ENCODE data around the gene POLR2F.
A peak's percentile ranks its signal among the peaks of the same experiment; 100 is the strongest.

Gene POLR2F

DNA sequence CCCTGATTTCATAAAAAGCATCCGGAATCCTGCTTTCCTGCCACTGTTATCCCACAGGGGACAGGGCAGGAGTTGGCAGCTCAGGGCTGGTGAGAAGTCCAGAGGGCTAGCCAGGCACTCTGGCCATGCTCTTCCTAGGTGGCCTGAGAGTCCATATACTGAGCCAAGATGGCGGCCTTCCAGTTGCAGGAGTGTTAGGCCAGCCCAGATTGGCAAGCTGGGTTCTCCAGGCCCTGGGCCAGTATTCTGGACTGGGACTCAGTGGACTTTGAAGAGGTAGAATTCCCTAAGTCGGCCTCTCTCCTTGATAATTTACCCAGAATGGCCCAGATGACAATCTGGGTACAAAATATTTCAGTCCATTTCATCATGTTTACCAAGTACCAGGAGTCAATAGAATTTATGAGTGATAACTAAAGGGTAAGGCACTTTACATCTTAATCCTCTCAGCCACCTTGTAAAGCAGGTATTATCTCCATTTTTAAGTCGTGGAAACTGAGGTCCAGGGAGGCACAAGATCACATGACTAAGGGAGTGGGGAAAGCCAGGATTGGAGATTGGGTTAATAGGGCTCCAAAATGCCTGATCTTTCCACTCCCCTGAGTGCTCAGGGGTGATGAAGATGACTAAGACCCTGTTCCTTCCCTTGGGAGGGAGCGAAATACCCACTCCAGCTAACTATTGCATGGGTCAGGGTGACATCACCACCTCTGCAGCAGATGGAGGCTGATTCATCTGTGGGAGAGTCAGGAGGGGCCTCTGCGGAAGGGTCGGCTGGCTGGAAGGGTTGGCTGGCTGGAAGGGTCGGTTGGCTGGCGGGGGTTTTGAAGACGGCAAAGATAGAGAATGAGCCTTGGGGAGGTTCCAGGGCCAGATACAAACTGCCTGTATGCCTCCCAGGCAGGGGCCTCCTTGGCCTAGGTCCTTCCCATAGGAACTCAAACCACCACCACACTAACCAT lies 48.6 kb upstream of the POLR2F start (continued):
- TF ChIP-seq ZSCAN18 (tag by site-specific recombination; IDR thresholded peaks at IDR 0.05) (no peak), ZNF354C (tag by site-specific recombination; IDR thresholded peaks at IDR 0.05; ENCODE audit: borderline replicate concordance, low read depth) (no peak), ZNF560 (tag by site-specific recombination; IDR thresholded peaks at IDR 0.05; ENCODE audit: borderline replicate concordance) (no peak), ZNF324 (tag by site-specific recombination; IDR thresholded peaks at IDR 0.05) (peak; percentile 97), ZFP37 (tag by site-specific recombination; IDR thresholded peaks at IDR 0.05) (peak; percentile 91; the same call in 1 of the 2 replicates), ZNF146 (tag by site-specific recombination; IDR thresholded peaks at IDR 0.05) (no peak), BCL11A (tag by site-specific recombination; IDR thresholded peaks at IDR 0.05; ENCODE audit: low read depth) (peak; percentile 82; the same call in 1 of the 2 replicates), ZNF133 (tag by site-specific recombination; IDR thresholded peaks at IDR 0.05) (no peak), AEBP2 (tag by site-specific recombination; IDR thresholded peaks at IDR 0.05; ENCODE audit: borderline replicate concordance) (no peak), ZNF837 (tag by site-specific recombination; IDR thresholded peaks at IDR 0.05) (no peak), ZNF19 (tag by site-specific recombination; IDR thresholded peaks at IDR 0.05; ENCODE audit: low read depth) (no peak), ZNF670 (tag by site-specific recombination; IDR thresholded peaks at IDR 0.05; ENCODE audit: low read depth) (no peak), ZNF600 (tag by site-specific recombination; IDR thresholded peaks at IDR 0.05) (0 out of 2 replicates have a peak, but pooled peaks have one; percentile 44), SALL2 (tag by site-specific recombination; IDR thresholded peaks at IDR 0.05; ENCODE audit: borderline replicate concordance) (no peak), ZNF48 (tag by site-specific recombination; IDR thresholded peaks at IDR 0.05) (no peak), ZBTB21 (tag by site-specific recombination; IDR thresholded peaks at IDR 0.05) (peak; percentile 91)
- TF ChIP-seq, protein P1, sequence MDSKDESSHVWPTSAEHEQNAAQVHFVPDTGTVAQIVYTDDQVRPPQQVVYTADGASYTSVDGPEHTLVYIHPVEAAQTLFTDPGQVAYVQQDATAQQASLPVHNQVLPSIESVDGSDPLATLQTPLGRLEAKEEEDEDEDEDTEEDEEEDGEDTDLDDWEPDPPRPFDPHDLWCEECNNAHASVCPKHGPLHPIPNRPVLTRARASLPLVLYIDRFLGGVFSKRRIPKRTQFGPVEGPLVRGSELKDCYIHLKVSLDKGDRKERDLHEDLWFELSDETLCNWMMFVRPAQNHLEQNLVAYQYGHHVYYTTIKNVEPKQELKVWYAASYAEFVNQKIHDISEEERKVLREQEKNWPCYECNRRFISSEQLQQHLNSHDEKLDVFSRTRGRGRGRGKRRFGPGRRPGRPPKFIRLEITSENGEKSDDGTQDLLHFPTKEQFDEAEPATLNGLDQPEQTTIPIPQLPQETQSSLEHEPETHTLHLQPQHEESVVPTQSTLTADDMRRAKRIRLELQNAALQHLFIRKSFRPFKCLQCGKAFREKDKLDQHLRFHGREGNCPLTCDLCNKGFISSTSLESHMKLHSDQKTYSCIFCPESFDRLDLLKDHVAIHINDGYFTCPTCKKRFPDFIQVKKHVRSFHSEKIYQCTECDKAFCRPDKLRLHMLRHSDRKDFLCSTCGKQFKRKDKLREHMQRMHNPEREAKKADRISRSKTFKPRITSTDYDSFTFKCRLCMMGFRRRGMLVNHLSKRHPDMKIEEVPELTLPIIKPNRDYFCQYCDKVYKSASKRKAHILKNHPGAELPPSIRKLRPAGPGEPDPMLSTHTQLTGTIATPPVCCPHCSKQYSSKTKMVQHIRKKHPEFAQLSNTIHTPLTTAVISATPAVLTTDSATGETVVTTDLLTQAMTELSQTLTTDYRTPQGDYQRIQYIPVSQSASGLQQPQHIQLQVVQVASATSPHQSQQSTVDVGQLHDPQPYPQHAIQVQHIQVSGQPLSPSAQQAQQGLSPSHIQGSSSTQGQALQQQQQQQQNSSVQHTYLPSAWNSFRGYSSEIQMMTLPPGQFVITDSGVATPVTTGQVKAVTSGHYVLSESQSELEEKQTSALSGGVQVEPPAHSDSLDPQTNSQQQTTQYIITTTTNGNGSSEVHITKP (tag by site-specific recombination; IDR thresholded peaks at IDR 0.05) = peak; percentile 96
- TF ChIP-seq, protein P2, sequence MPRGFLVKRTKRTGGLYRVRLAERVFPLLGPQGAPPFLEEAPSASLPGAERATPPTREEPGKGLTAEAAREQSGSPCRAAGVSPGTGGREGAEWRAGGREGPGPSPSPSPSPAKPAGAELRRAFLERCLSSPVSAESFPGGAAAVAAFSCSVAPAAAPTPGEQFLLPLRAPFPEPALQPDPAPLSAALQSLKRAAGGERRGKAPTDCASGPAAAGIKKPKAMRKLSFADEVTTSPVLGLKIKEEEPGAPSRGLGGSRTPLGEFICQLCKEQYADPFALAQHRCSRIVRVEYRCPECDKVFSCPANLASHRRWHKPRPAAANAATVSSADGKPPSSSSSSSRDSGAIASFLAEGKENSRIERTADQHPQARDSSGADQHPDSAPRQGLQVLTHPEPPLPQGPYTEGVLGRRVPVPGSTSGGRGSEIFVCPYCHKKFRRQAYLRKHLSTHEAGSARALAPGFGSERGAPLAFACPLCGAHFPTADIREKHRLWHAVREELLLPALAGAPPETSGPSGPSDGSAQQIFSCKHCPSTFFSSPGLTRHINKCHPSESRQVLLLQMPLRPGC (tag by site-specific recombination; IDR thresholded peaks at IDR 0.05) = peak; percentile 59
- TF ChIP-seq, protein P3, sequence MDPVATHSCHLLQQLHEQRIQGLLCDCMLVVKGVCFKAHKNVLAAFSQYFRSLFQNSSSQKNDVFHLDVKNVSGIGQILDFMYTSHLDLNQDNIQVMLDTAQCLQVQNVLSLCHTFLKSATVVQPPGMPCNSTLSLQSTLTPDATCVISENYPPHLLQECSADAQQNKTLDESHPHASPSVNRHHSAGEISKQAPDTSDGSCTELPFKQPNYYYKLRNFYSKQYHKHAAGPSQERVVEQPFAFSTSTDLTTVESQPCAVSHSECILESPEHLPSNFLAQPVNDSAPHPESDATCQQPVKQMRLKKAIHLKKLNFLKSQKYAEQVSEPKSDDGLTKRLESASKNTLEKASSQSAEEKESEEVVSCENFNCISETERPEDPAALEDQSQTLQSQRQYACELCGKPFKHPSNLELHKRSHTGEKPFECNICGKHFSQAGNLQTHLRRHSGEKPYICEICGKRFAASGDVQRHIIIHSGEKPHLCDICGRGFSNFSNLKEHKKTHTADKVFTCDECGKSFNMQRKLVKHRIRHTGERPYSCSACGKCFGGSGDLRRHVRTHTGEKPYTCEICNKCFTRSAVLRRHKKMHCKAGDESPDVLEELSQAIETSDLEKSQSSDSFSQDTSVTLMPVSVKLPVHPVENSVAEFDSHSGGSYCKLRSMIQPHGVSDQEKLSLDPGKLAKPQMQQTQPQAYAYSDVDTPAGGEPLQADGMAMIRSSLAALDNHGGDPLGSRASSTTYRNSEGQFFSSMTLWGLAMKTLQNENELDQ (tag by site-specific recombination; IDR thresholded peaks at IDR 0.05; ENCODE audit: low read depth) = no peak
- TF ChIP-seq, protein P4, sequence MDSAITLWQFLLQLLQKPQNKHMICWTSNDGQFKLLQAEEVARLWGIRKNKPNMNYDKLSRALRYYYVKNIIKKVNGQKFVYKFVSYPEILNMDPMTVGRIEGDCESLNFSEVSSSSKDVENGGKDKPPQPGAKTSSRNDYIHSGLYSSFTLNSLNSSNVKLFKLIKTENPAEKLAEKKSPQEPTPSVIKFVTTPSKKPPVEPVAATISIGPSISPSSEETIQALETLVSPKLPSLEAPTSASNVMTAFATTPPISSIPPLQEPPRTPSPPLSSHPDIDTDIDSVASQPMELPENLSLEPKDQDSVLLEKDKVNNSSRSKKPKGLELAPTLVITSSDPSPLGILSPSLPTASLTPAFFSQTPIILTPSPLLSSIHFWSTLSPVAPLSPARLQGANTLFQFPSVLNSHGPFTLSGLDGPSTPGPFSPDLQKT (IDR thresholded peaks at IDR 0.05; ENCODE audit: borderline replicate concordance, low read depth, low read length) = no peak
- TF ChIP-seq, protein P5, sequence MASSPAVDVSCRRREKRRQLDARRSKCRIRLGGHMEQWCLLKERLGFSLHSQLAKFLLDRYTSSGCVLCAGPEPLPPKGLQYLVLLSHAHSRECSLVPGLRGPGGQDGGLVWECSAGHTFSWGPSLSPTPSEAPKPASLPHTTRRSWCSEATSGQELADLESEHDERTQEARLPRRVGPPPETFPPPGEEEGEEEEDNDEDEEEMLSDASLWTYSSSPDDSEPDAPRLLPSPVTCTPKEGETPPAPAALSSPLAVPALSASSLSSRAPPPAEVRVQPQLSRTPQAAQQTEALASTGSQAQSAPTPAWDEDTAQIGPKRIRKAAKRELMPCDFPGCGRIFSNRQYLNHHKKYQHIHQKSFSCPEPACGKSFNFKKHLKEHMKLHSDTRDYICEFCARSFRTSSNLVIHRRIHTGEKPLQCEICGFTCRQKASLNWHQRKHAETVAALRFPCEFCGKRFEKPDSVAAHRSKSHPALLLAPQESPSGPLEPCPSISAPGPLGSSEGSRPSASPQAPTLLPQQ (tag by site-specific recombination; IDR thresholded peaks at IDR 0.05) = peak; percentile 89
- TF ChIP-seq, protein P6, sequence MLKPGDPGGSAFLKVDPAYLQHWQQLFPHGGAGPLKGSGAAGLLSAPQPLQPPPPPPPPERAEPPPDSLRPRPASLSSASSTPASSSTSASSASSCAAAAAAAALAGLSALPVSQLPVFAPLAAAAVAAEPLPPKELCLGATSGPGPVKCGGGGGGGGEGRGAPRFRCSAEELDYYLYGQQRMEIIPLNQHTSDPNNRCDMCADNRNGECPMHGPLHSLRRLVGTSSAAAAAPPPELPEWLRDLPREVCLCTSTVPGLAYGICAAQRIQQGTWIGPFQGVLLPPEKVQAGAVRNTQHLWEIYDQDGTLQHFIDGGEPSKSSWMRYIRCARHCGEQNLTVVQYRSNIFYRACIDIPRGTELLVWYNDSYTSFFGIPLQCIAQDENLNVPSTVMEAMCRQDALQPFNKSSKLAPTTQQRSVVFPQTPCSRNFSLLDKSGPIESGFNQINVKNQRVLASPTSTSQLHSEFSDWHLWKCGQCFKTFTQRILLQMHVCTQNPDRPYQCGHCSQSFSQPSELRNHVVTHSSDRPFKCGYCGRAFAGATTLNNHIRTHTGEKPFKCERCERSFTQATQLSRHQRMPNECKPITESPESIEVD (tag by site-specific recombination; IDR thresholded peaks at IDR 0.05) = no peak; the same call in 1 of the 2 replicates
